Hepatocyte (in vitro differentiated cells): ENCODE measurements around the gene SF3B5.

Experiments used
- EZH2 ChIP-seq: fragments of 200-600 bp; sonication (generic); IDR thresholded peaks from 2 replicates; pipeline ENCODE4 v1.6.1; 2016; ENCODE audit warnings: antibody characterized with exemption, mild to moderate bottlenecking, borderline replicate concordance
- EZH2phosphoT487 ChIP-seq: fragments of 200-600 bp; sonication (generic); IDR thresholded peaks from one replicate; pipeline ENCODE4 v1.6.1; 2018; ENCODE audit warnings: antibody characterized with exemption, mild to moderate bottlenecking, low read depth, moderate library complexity; ENCODE audit not compliant: unreplicated experiment, severe bottlenecking
- TF ChIP-seq, protein P1 (sequence below): fragments of 200-600 bp; sonication (generic); IDR thresholded peaks from 2 replicates; pipeline ENCODE4 v1.5.1; 2016; ENCODE audit warnings: antibody characterized with exemption, mild to moderate bottlenecking; ENCODE audit not compliant: poor library complexity

DNA sequence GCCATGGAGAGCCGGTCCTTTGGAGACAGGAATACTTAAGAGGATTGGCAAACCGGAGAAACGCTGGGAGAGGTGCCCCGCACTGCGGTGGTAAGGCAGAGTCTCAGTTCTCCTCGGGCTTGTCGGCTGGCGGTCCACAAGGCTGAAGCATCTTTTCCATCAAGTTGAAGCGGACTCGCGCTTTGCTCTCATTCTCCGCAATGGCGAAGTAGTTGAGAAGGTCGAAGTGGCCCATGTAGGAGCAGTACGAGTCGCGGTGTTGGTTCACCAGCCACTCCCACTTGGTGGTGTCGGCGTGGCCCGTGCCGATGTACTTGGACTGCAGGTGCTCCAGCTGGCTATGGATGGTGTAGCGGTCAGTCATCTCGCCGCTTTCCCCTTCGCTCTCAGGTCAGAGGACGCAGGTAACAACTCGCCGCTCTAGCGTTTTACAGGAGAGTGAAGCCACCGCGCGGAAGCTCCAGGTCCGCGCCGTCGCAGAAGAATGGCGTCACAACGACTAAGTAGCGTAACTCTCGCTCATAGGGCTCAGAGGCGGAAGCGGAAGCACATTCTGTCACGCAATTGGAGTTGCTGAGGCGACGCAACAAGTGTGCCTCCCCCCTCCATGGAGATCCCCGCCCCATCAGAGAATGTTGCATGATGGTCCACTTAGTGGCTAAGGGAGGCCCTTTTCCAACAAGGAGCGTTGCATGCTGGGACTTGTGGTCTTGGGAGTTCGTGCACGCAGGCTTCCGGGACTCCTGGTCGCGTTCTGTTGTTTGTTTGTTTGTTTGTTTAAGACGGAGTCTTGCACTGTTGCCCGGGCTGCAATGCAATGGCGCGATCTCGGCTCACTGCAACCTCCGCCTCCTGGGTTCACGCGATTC lies at the start of gene SF3B5:
- TF ChIP-seq EZH2 (no peak), EZH2phosphoT487 (no peak)
- TF ChIP-seq, protein P1, sequence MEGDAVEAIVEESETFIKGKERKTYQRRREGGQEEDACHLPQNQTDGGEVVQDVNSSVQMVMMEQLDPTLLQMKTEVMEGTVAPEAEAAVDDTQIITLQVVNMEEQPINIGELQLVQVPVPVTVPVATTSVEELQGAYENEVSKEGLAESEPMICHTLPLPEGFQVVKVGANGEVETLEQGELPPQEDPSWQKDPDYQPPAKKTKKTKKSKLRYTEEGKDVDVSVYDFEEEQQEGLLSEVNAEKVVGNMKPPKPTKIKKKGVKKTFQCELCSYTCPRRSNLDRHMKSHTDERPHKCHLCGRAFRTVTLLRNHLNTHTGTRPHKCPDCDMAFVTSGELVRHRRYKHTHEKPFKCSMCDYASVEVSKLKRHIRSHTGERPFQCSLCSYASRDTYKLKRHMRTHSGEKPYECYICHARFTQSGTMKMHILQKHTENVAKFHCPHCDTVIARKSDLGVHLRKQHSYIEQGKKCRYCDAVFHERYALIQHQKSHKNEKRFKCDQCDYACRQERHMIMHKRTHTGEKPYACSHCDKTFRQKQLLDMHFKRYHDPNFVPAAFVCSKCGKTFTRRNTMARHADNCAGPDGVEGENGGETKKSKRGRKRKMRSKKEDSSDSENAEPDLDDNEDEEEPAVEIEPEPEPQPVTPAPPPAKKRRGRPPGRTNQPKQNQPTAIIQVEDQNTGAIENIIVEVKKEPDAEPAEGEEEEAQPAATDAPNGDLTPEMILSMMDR = no peak
